ENCODE measurements around the gene CMIP. TPM values are rescaled to one million over a fixed set of nuclear protein-coding genes. Genes with fewer than 3 reads are reported as not detected.

The CMIP gene
- polyA plus RNA-seq, 1 donor = 11.9 TPM

DNA sequence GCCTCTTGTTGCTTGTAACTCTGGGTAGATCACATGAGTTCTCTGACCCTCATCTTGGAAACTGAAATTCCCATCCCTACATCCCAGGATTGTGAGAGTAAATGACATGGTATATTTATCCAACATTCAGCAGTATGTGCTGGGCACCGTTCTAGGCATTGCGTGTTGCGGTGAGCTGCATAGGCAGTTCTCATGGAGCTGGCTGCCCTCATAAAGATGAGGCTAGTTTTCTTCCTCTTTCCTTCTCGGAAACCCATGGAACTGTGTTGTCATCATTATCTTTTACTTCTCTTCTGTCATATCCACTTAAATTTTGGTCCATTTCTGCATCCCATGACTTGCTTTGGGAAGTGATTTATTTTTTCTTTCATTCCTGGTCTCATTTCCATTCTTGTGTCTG, 17.2 kb downstream of the CMIP start:
- no peak for DNase-seq (ENCODE audit: low read depth)

DNA sequence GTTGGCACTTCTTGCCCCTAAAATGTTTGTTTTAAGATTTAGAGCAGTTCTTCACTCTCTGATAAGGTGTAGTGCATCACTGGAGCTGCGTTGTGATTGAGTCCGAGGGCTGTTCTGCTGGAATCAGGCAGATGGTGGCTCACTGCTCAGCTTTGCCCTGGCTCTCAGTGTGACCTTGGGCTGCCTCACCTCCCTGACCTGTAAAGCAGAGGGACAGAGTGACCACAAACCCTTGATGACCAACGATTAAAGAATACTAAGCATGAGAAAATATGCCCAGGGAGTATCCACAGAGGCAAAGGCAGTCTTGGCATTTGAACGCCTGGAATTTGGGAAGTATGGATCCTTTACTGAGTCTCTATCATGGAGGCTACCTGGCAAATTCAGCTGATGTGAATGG, 18.1 kb downstream of the CMIP start:
- DNase-seq (ENCODE audit: low read depth) = no peak

DNA sequence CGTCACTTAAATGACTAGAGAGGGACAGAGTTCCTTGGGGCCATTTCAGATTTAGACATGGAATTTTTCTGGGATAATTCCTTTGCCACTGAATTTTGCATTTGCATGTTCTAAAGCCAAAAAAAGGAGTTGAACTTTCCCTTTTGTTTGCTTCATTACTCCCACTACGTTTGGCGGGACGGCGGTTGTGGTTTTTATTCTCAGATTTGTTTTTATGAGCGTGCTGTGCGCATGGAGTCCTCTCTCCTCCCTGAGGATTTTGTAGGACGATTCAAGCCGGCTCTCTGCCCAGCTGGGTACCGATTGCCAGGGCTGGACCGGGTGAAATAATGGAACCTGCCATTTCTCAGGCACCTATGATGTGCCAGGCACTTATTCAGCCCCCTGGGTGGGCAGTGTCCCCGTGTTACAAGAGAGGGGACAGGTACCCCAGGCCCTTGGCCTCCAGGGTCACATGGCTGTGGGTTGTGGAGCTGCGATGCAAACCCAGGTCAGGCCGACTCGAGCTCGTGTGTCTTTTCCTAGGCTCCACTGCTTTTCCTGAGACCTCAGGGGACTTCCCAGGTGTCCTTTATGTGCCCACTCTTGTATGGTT, 18.8 kb downstream of the CMIP start:
- no peak for DNase-seq (ENCODE audit: low read depth)

DNA sequence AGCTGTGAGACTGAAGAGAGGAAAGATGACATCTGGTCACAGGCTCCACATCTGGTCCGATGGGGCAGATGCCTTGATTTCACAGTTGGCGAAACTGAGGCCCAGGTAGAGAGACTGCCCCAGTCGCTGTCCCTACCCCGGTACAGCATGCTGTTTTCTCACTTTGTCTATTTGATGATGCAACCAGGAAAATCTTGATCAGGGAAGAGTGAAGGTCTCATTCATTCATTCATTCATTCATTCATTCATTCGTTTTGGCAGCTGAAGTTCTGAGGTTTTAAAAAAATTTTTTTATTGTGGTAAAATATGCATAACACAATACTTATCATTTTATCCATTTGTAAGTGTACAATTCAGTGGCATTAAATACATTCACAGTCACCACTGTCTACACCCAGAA, 19.7 kb downstream of the CMIP start:
- DNase-seq (ENCODE audit: low read depth) = no peak

DNA sequence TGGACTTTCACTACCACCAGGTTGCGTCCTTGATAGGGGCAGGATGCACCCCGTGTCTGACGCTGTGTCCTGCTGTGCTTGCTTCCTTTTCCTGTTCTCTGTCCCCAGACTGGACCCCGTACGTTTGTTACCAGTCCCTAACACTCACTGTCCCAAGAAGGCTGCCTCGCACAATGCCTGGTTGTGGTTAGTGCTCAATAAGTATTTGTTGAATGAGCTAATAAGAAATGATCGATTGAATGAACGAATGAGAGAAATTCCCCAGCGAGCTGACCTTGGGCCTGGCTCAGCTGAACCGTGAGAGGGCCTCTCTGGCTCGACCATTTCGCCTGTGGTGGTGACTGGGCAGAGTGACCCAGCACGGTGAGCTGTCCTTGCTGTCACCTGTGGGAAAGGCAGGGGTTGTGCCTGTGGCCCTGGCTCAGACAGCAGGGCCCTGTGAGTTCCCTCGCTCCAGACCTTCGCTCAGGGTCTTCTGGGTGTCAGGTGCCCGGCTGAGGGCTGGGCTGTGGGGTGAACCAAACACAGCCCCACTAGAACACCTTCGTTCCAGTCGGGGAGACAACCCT, 20.9 kb downstream of the CMIP start:
- no peak for DNase-seq (ENCODE audit: low read depth)

DNA sequence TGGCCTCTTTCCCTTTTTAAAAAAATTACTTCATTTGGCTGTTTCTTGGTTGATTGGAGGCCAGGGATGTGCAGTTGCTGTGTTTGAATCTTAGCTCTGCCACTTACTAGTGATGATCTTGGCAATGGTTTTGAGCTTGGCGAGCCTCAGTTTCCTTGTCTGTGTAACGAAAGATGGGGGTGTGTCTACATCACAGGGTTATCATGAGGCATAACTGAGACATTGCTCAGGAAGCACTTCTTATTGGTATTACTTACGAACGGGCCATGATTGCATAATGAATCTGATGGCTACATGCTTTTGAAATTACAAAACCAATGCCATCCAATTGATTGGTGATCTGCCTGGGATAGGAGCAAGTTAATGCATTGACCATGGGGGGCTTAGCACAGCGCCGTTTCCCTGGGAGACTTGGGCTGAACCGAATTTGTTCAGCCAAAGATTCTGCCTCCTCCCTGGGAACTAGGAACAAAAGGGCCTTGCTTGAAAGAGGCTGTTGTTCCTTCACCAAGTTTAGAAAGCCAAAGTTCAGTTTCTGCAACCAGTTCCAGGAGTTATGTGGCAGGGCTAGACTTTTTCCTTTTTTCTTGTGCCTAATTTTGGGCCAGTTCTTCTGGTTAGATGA, 21.9 kb downstream of the CMIP start:
- no peak for DNase-seq (ENCODE audit: low read depth)

DNA sequence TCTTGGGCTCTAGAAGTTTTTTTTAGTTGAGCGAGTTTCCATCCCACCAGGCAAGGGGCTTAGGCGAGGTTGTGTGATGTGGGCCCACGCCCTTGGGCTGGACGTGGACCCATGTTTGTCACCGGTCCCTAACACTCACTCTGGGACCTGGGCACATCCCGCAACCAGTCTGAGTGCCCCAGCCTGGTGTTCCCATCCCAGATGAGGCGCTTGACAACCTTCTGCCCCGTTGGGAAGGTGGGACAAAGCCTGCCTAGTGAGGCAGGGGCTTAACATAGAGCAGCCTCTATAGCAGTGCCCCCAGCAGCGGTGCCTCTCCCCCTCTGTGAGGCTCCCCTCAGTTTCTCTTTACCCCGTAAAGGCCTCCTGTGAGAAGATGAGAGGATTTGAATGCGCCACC, 22.5 kb downstream of the CMIP start:
- DNase-seq (ENCODE audit: low read depth) = no peak

DNA sequence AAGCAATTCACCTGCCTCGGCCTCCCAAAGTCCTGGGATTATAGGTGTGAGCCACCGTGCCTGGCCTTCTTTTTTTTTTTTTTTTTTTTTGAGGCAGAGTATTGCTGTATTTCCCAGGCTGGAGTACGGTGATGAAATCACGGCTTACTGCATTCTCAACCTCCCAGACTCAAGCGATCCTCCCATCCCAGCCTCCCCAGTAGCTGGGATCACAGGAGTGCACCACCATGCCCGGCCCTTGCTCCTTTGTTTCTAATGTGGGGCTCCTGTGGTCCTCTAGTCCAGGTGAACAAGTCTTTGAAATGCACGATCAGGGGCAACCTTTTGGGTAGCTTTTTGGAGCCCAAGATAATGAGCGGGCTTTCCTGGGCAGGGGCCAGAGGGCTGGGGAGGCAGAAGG, 23.2 kb downstream of the CMIP start:
- DNase-seq (ENCODE audit: low read depth) = no peak

DNA sequence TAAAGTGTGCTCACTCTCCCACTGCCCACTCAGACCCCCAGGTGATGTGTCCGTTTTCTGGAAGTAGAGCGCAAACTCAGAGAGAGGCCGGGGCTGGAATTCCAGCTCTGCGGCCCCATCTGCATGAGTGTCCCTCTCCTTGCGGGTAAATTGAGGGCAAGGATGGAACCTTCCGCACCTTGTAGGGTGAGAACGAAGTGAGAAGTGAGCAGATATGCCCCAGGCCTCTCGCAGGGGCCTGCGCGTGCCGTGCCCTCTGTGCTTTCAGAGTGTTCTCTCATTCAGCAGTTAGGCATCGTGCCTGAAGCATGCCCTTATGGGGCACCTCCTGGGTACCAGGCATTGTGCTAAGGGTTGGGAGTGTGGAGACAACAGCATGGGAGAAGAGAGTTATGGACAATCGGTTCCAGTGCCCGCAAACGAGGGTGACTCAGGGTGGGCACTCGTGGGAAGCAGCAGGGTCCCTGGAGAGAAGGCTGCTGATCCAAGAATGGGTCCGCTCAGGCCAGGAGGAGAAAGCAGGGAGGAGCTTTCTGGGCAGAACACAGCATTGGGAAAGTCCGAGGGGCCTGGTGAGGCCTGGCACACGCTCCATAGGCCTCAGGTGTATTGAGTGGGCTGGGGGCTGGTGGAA, 23.8 kb downstream of the CMIP start:
- DNase-seq (ENCODE audit: low read depth) = no peak

DNA sequence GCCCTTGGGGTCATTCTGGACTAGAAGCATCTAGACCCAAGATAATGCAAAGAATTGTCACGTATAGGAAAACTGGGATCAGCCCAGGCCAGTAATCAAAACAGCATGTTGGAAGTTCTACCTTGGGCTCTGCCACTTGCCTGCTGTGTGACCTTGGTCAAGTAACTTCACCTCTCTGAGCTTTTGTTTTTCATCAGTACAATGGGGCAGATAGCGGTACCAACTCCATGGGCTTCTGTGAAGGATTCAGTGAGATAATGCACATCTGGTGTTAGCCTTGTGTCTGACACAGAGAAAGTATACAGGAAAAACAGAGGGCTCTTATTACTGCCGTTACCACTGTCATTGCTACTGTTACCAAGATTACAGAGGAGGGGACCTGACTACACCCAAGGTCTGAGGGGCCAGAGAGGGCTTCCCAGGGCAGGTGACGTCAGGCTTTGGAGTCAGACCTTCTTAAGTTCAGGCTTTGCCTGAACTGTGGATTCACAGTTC, 24.6 kb downstream of the CMIP start:
- DNase-seq (ENCODE audit: low read depth) = no peak

DNA sequence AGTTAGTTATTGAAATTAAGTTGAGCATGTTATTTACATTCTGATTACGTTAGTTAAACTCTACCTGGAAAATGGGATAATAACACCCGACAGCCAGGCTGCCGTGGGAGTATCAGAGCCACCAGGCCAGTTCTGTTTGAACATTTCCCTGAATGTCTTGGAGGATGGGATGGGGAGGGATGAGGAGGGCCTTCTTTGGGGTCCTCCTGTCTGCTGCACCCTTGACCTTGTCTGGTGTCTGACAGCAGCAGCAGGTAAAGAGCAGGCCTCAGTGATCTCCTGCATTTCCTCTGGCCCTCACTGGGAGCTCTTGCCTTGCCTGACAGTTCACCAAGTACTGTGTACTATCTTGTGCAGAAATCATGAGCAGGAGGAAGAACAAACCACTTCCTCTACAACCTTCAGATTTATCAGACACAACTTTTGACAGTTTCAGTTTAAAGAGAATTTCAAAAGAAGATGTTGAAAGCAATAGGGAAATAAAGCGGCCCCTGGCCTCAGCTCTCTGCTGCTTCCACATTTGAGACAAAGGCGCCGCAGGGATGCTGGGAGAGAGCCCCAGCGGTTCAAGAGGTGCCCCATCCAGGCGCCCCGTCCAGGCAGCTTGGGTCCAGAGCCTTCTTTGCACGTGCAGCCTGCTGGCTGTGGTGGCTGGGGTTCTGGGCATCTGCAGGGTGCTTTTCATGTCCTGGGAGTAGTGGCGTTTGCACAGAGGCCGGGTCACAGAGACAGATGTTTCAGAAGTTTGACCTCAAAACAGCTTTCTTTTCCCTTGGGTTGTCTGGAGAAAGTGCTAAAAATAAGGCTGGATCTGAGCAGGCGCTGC, 25.3 kb downstream of the CMIP start:
- no peak for DNase-seq (ENCODE audit: low read depth)

DNA sequence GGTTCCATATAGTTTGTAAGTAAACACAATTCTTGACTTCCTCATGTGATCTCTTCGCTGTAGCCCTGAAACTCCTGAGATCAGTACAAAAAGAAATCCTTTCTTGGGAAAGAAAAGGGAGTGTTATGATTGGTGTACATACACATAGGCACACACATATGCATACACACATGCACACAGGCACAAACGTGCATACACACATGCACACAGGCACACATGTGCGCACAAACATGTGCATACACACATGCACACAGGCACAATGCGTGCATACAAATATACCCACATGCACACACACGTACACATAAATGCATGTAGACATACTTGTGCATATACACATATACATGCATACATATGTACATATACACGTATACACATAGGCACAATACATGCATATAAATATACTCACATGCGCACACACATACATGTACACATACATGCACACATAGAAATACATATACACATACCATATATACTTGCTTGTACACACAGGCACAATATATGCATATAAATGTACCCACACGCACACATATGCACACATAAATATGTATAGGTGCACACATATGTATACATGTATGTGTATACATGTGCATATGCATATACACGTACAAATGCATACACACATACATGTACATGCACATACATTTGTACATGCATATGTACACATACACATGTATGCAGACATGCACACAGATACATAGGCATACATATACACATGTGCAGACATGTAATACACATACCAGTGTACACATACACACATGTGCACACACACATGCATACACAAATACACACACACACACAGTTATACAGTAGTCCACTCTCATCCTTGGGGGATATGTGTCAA, 26.4 kb downstream of the CMIP start:
- no peak for DNase-seq (ENCODE audit: low read depth)

DNA sequence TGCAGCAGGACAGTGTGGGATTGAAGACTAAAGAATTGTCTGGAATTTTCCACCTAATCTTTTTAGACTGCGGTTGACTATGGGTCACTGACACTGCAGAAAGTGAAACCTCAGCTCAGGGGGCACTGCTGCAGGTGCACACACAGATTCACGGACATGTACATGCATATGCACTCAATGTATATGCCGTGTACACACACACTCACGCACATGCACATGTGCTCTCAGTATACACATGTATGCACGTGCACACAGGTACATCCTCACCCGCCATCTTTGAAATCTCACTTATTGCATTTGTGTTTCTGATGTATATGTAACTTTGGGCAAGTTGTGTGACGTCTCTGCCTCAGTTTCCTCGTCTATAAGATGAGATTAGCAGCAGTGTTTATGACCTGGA, 27.3 kb downstream of the CMIP start:
- DNase-seq (ENCODE audit: low read depth) = no peak

DNA sequence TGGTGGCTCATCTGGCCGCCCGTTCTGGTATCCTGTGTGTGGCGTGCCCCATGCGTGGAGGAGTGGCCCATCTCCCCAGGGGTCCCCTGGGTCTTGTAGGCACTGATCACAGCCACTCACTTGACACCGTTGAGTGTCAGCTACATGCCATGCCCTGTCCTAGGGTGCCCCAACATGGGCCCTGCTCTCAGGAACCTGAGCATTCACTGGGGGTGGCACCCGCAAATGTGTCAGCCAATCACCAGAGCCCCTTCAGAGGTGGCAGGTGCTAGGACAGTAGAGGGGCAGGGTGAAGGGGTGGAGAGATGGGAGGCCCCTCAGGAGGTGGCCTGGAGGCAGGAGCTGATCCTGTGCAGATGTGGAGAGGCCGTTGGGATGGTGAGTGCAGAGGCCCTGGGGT, 27.8 kb downstream of the CMIP start:
- no peak for DNase-seq (ENCODE audit: low read depth)

DNA sequence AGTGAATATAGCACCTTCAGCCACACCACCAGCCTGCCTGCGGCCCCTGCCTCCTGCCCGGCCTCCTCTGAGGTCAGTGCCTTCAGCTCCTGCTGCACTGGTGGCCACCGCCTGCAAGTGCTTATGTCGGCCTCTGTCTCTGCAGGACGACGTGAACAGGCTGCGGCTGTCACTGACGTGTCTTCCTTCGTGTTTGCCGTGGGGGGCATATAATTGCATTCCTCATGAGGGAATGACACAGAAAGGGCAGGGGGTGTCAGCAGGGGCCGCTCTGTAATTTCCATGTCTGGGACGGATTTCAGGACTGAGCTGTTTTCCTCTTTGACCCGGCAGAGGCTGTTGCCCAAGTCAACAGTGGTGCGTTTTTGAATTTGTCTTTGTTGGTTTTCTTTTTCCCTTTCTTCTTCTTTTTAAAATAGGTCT, 28.5 kb downstream of the CMIP start:
- no peak for DNase-seq (ENCODE audit: low read depth)

DNA sequence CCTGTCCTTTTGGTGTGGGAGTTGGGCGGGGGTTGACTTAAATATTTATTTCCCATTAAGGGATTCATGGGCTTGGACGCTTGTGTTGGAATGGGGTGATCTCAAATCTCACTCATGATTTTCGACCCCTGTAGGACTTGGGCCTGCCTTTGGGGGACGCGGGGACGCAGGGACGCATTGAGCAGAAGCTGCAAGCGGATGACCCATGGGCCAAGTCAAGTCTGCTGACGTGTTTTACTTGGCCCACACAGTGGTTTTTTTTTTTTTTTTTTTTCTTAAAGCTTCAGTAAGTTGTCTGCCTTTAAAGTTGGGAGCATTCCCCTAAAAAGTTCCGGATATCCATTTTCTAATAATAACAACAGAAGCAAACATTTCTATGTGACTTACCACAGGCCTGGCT, 28.9 kb downstream of the CMIP start:
- DNase-seq (ENCODE audit: low read depth) = no peak

DNA sequence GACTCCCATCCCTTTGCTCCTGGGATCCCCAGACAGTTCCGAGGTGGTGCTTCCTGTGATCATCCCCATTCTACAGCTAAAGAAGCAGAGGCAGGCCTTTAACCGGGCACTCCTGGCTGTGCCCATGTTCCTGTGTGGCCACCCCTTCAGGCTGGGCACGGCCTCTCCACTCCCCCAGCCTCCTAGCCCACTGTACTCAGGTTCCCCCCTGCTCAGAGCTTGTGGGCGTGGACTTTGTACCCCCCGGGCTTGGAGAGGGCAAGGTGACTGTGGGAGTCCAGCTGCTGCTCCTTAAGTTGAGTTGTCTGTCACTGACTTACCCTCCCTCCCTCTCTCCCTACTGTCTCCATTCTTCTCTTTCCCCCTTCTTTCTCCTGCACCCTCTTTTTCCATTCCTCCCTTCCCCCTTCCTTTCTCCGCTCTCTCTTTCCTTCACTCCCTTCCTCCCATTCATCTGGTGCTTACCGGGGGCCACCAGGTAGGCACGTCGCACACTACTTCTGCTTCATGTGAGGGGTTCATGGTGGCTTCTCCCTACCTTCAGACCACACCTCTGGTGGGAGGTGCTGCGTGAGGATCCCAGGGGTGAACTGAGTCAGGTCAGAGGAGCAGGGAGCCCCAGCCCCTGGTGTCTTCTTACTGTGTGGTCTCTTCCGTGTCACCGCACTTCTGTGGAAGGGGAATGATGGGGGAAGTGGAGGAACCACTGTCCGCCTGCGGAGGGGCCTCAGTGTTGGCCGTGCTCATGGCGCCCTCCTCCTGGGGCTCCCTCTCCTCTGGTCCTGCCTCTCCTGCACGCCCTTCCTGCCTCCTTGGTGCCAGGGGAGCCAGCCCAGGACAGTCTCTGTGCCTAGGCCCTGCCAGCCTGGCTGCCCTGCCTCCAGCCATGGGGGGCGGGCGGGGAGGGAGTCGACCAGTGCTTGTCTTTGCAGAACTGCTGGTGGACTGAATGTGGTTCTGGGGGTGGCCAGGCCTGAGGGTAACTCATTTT, 29.7 kb downstream of the CMIP start:
- no peak for DNase-seq (ENCODE audit: low read depth)

DNA sequence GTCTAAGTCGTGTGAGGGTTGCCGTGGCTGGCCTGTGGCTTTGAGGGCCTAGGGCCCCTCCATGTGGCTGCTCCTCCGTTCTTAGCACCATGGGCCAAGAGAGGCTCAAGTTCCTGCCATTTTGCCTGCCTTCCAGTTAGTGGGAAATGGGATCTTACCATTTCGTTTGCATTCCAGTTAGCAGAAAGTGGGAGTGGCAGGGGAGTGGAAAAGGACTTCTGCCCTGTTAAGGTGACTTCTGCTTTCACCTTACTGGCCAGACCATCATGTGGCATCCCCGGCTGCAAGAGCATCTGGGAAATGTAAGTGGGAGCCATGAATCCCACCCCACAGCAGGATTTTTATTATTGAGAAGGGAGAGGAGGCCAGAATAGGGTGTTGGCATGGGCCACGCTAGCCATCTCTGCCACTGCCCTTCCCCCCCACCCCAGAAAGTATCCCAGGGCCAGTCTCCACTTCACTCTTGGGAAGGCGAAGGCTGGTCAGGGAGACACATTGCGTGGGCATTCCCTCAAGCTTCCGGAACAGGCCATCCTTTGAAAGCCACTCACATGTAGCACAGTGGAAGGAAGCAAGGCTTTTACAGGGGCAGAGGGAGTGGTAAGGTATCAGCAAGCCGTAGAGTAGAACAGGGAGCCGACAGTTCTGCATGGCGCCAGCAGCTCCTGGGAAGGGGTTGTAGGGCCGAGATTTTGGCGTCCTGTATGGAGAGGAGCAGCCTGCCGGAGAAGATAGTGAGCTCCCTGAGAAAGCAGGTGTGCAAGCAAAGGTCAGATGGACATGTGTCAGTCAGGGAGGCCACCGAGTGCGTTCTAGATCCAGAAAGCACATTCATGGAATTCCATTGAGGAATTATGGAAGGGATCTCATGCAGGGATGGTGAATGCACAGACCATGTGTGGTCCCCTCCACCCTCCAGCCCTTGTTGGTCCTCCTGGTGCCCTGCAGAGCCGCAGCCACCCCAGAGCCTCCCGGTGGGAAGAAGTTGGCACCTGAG, 33.4 kb downstream of the CMIP start:
- no peak for DNase-seq (ENCODE audit: low read depth)
